SK-N-SH (cell line): Measurements from ENCODE around the gene SPSB4.

Experiments used
- GABPA ChIP-seq: IDR thresholded peaks from 2 replicates; pipeline ENCODE4 v1.4.0; 2012; ENCODE audit warnings: low read depth, mild to moderate bottlenecking
- GATA2 ChIP-seq: sonication (generic); formaldehyde crosslinking; IDR thresholded peaks from 2 replicates; pipeline ENCODE4 v1.5.0; 2020; ENCODE audit warnings: mild to moderate bottlenecking, missing genetic modification reagents
- JUND ChIP-seq: IDR thresholded peaks from 2 replicates; pipeline ENCODE4 v1.4.0; 2012
- MAX ChIP-seq: IDR thresholded peaks from 2 replicates; pipeline ENCODE4 v1.4.0; 2012; ENCODE audit warnings: low read depth
- NFIC ChIP-seq: IDR thresholded peaks from 2 replicates; pipeline ENCODE4 v1.4.0; 2012; ENCODE audit warnings: borderline replicate concordance
- SMC3 ChIP-seq: IDR thresholded peaks from 2 replicates; pipeline ENCODE4 v1.6.1; 2012; ENCODE audit warnings: low read depth, low read length, improper control_type of control experiment
- TAF1 ChIP-seq: IDR thresholded peaks from 2 replicates; pipeline ENCODE4 v1.6.1; 2012; ENCODE audit warnings: low read depth, mild to moderate bottlenecking, low read length, moderate library complexity, borderline replicate concordance
- USF2 ChIP-seq: fragments of 150-350 bp; IDR thresholded peaks from 2 replicates; pipeline ENCODE4 v1.6.1; 2017; ENCODE audit warnings: antibody characterized with exemption, low read length, low read depth, borderline replicate concordance
- TF ChIP-seq, protein P1 (sequence below): fragments of 200-600 bp; sonication (generic); IDR thresholded peaks from 2 replicates; pipeline ENCODE4 v1.6.1; 2017; ENCODE audit warnings: antibody characterized with exemption, mild to moderate bottlenecking, moderate library complexity

- TF ChIP-seq GABPA (no peak), MAX (no peak), NFIC (no peak), USF2 (no peak), GATA2 (no peak), SMC3 (no peak), TAF1 (no peak), JUND (no peak)
- TF ChIP-seq, protein P1, sequence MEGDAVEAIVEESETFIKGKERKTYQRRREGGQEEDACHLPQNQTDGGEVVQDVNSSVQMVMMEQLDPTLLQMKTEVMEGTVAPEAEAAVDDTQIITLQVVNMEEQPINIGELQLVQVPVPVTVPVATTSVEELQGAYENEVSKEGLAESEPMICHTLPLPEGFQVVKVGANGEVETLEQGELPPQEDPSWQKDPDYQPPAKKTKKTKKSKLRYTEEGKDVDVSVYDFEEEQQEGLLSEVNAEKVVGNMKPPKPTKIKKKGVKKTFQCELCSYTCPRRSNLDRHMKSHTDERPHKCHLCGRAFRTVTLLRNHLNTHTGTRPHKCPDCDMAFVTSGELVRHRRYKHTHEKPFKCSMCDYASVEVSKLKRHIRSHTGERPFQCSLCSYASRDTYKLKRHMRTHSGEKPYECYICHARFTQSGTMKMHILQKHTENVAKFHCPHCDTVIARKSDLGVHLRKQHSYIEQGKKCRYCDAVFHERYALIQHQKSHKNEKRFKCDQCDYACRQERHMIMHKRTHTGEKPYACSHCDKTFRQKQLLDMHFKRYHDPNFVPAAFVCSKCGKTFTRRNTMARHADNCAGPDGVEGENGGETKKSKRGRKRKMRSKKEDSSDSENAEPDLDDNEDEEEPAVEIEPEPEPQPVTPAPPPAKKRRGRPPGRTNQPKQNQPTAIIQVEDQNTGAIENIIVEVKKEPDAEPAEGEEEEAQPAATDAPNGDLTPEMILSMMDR = no peak
Observed at GRCh38 chr3:141152801-141153678, 101.9 kb downstream of the SPSB4 start.
